GM10248 (cell line): Measurements from ENCODE around the gene MRPL9.
"Not testable (repeated sequence)": the region's sequence is repeated elsewhere in the genome, so short reads cannot be mapped to it uniquely, and the experiment has no call there.

Experiments used
- CTCF ChIA-PET: fragments of 300-600 bp; sonication (Branson Sonifier 250); formaldehyde crosslinking; extraction: SDS; loops from one replicate; lab custom pipeline; 2021; ENCODE audit warnings: antibody characterized with exemption; lab: Yijun Ruan, JAX
- POLR2A ChIA-PET: fragments of 350-650 bp; sonication (Branson Sonifier 250); formaldehyde crosslinking; extraction: SDS; loops from one replicate; lab custom pipeline; 2020; ENCODE audit warnings: antibody characterized with exemption; lab: Yijun Ruan, JAX
- DNase-seq: peaks from one replicate; pipeline ENCODE4 v3.0.0; 2012; ENCODE audit errors: extremely low spot score
- CTCF ChIP-seq: IDR thresholded peaks from 2 replicates; pipeline ENCODE4 v1.5.1; 2012; ENCODE audit warnings: mild to moderate bottlenecking, low read depth; ENCODE audit errors: extremely low read depth, missing control alignments, control extremely low read depth

The MRPL9 gene

DNA sequence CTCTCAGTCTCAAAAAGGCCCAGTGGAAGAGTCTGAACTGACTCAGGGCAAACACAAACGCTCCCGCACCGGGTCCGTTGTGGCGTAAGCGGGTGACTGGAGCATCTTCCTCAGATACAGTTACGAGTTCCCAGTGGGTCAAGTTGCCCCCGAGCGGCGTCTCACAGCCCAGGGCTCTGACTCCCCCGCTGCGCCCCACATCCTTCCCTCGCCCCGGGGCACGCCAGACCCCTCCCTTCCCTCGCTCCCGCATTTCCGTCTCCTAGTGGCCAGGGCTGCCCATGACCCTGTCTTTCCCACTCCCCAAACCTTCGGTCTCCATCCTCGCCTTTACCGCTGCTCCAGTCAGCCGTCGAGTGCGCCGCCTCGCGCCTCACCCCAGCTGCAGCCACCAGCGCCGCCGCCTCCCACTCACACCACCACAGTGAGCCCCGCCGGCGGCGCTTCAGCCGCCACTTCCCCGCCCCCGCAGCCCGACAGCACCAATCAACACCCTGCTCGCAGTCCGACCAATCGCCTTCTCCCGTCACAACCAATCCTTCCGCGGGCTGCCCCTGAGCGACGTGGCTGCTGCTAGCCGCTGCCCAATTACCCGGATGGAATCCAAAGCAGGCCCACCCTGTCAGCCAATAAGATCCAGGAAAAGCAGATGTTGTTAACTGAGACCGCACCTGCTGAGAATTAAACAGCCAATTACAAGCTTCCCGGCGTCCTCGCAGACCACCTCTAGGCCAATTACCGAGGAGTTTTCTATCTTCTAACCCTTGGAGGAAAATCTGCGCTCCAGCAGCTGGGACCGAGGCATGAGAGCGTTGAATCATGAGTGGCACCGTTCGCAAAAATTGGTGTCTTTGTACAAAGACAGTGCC lies 27.0 kb upstream of the MRPL9 start, which contains the start of gene TDRKH:
Gene TDRKH (minus strand): TSS at position 430 of the 869 bp plus-strand sequence. CDS start 7,478 bp downstream, outside the sequence.
- peak; percentile 46 for TF ChIP-seq CTCF
- CTCF ChIA-PET, result interaction anchor here (1.0 to 3.3 kb wide), 6 partner anchors 11 to 118 kb away, joined by 3 to 12 read pairs (median 4); partner anchors contain the start of genes MRPL9 and THEM4
- peak; percentile 99 for DNase-seq
- POLR2A ChIA-PET, result no interaction called here

GRCh38 chr1:151787689-151788088 lies 24.4 kb upstream of the MRPL9 start:
- DNase-seq, result no peak
- ChIA-PET POLR2A (no interaction called here), CTCF (interaction anchor here (1.1 to 3.3 kb wide), 5 partner anchors 9 to 49 kb away, joined by 3 to 12 read pairs (median 4); no protein-coding TSS in a partner anchor)
- TF ChIP-seq CTCF, result no peak

DNA sequence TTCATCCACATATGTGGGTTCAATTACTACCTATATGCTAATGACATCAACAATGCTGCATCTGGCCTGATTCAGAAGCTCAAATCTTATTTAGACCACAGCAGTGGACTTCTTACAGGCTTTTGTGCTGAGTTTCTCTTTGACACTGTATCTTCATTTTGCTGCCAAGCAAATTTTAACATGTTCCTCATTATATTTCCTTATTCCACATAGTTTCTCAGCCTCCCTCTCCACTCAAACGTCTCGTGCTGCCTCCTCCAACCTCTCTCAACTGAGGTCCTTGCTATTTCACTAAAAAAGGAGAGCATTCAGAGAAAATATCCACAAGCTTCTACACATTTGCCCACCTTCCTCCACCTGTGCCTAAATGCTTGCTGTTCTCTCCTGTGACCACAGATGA lies 20.5 kb upstream of the MRPL9 start:
- ChIA-PET CTCF (interaction anchor here (1.7 kb wide), 1 partner anchor 9 kb away, joined by 6 read pairs; no protein-coding TSS in a partner anchor), POLR2A (no interaction called here)
- no peak for TF ChIP-seq CTCF
- DNase-seq, result no peak

- POLR2A ChIA-PET, result no interaction called here
- CTCF ChIA-PET, result no interaction called here
- no peak for DNase-seq
- TF ChIP-seq CTCF, result no peak
These were observed 19.4 kb upstream of the MRPL9 start for GRCh38 chr1:151782741-151783140.

DNA sequence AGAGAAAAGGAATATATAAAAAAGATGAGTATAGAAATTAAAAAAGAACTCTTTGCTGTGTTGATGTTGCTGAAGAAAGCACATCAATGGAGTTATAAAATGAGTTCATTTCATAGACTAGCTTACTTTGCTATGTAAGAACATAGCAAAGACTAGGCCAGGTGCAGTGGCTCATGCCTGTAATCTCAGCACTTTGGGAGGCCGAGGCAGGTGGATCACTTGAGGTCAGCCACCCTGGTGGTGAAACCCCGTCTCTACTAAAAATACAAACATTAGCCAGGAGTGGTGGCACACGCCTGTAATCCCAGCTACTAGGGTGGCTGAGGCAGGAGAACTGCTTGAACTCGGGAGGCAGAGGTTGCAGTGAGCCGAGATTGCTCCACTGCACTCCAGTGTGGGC lies 18.7 kb upstream of the MRPL9 start:
- CTCF ChIA-PET, DNase-seq: not testable (repeated sequence)
- POLR2A ChIA-PET, result interaction anchor here (0.6 kb wide), 1 partner anchor 1521 kb away, joined by 3 read pairs; no protein-coding TSS in a partner anchor

DNA sequence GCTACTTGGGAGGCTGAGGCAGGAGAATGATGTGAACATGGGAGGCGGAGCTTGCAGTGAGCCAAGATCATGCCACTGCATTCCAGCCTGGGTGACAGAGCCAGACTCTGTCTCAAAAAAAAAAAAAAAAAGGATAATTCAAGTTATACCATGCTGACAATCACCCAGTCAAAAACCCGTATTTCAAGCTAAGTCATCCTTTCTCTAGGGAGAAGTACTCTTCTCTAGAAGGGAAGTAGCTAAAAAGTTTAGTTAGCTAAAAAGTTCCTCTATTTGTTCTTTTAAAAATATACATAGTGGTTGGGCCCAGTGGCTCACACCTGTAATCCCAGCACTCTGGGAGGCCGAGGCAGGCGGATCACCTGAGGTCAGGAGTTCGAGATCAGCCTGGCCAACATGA lies 17.4 kb upstream of the MRPL9 start:
- POLR2A ChIA-PET, CTCF ChIA-PET: not testable (repeated sequence)

GRCh38 chr1:151779852-151780251 lies 16.6 kb upstream of the MRPL9 start:
- CTCF ChIA-PET, result interaction anchor here (2.8 kb wide), 1 partner anchor 9 kb away, joined by 12 read pairs; the partner anchor contains the start of gene TDRKH
- DNase-seq, result no peak
- POLR2A ChIA-PET, result no interaction called here
- no peak for TF ChIP-seq CTCF

More for the DNA sequence above, 17.4 kb upstream of the MRPL9 start:
- not testable (repeated sequence) for DNase-seq
